Measurements from ENCODE around the gene NOL4. TPM values are rescaled to one million over a fixed set of nuclear protein-coding genes. Genes with fewer than 3 reads are reported as not detected.

NOL4 gene
- total RNA-seq, 1 experiment from 2014 or later = 0.74 TPM

GRCh38 chr18:34222307-34223163 is 2.2 kb downstream of the NOL4 start:
- TF ChIP-seq CTCF (conservative IDR thresholded peaks at IDR 0.05) = no peak
- Histone ChIP-seq H3K9me3 (ENCODE audit: control insufficient read depth, low read depth, low read length) (no peaks in the 10 kb centered on the region), H3K56ac (ENCODE audit: insufficient read length, low read depth, low read length) (no peak overlapping the region), H3K14ac (ENCODE audit: insufficient read depth, low read length) (peak overlapping the region; percentile 80), H3K4me2 (ENCODE audit: insufficient read depth, insufficient read length, low read length) (peak overlapping the region; percentile 85), H2AK5ac (ENCODE audit: insufficient read length, low read length) (no peak overlapping the region), H2BK20ac (ENCODE audit: low read depth, low read length, poor library complexity, severe bottlenecking) (no peak overlapping the region), H3K9ac (ENCODE audit: extremely low read depth, insufficient read length, low read length) (peak overlapping the region; percentile 57), H2BK12ac (ENCODE audit: insufficient read length, low read depth, low read length) (no peak overlapping the region), H2AFZ (ENCODE audit: low read length) (peak overlapping the region; percentile 26), H3K23me2 (ENCODE audit: insufficient read length, low read depth, low read length, poor library complexity, severe bottlenecking) (peaks cover 25% of the 10 kb centered on the region), H3K4me1 (ENCODE audit: insufficient read depth, low read length) (no peaks in the 10 kb centered on the region), H3K23ac (ENCODE audit: insufficient read length, low read depth, low read length) (no peak overlapping the region), H3K79me2 (ENCODE audit: insufficient read depth, low read length) (no peaks in the 10 kb centered on the region), H3K18ac (ENCODE audit: insufficient read length, low read depth, low read length) (peak overlapping the region; percentile 28), H4K20me1 (ENCODE audit: control insufficient read depth, insufficient read depth, insufficient read length) (no peaks in the 10 kb centered on the region), H4K91ac (ENCODE audit: insufficient read length, low read depth, low read length) (no peak overlapping the region), H3K79me1 (ENCODE audit: insufficient read depth, low read depth, low read length, poor library complexity, severe bottlenecking) (no peaks in the 10 kb centered on the region), H2BK15ac (ENCODE audit: low read depth, low read length) (no peak overlapping the region), H4K5ac (ENCODE audit: insufficient read length, low read depth, low read length) (no peak overlapping the region), H4K8ac (replicated peaks; ENCODE audit: insufficient read length, low read depth, low read length) (no peak overlapping the region), H2BK120ac (ENCODE audit: low read depth, low read length, poor library complexity, severe bottlenecking) (no peak overlapping the region), H2BK5ac (ENCODE audit: insufficient read length, low read length) (no peak overlapping the region), H3K4ac (ENCODE audit: low read depth, low read length) (no peak overlapping the region), H3K27me3 (ENCODE audit: insufficient read depth, low read length) (peaks cover 13% of the 10 kb centered on the region), H3T11ph (ENCODE audit: low read length) (no peak overlapping the region), H3K27ac (ENCODE audit: insufficient read length, low read depth, low read length) (no peak overlapping the region)
- no CpG with 5 or more reads among the region's 68 CpGs for WGBS (ENCODE audit: extremely low coverage, insufficient read length, low lambda C conversion rate)
- DNase-seq = peak; percentile 80
- Mint-ChIP-seq H3K4me1 (peaks cover 17 to 22% of the 10 kb centered on the region in 2 experiments), H3K9me3 (no peaks in the 10 kb centered on the region), H3K27ac (no peak overlapping the region), H3K36me3 (ENCODE audit: insufficient read depth in 1 of 3, low read depth in 3 of 3) (no peaks in the 10 kb centered on the region), H3K27me3 (ENCODE audit: low read depth) (peaks cover 65% of the 10 kb centered on the region), H3K4me3 (peak overlapping the region; percentile 63 to 96)
